OCI-LY3 (cell line): ENCODE results near the gene IQCM.

Source experiments
- CTCF ChIP-seq: fragments of 200-600, 300-600 bp; sonication (generic); IDR thresholded peaks from 2 replicates; pipeline ENCODE4 v1.5.1; 2014; ENCODE audit warnings: antibody characterized with exemption, low read length, low read depth
- EZH2phosphoT487 ChIP-seq: fragments of 200-600 bp; shearing (Covaris generic); IDR thresholded peaks from 2 replicates; pipeline ENCODE4 v1.6.1; 2018; ENCODE audit warnings: antibody characterized with exemption, mixed run types, low read depth

- peak; percentile 35 for TF ChIP-seq CTCF
- no peak for TF ChIP-seq EZH2phosphoT487
These were observed 79.8 kb downstream of the IQCM start for GRCh38 chr4:149735796-149736195.
